CD4-positive, alpha-beta T cell treated with Interleukin-17A for 1 hour (primary cell): Measurements from ENCODE around the gene SLC25A6.
"Not testable (repeated sequence)": the region's sequence is repeated elsewhere in the genome, so short reads cannot be mapped to it uniquely, and the experiment has no call there.

Experiments
- DNase-seq: peaks from one replicate; pipeline ENCODE4 v3.0.0-alpha.2; 2020

SLC25A6 gene

GRCh38 chrX:1391707-1392375 is at the start of gene SLC25A6:
Gene SLC25A6 (minus strand): TSS chrX:1392113. CDS start chrX:1392009, 104 bp downstream.
- DNase-seq = peak; percentile 99

- DNase-seq = no peak
These were observed 48.6 kb upstream of the SLC25A6 start for GRCh38 chrX:1440506-1440905.

- DNase-seq = no peak
These were observed 43.5 kb upstream of the SLC25A6 start for GRCh38 chrX:1435241-1435895.

DNA sequence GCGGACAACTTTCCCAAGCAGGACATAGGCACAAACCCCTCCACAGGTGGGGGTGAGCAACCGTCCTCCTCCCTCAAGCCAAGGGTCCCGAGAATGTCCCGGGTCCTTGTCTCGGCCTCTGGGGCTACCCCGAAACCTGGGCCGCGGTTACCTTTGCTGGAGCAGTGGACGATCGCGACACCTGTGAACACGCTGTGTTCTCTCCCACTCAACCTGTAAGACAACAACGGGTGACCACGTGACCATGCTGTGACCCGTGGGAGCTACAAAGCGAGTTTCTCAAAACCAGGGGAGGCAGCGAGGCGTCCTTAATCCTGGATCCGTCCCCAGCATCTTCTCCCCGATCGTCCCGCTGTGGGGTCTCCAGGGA is 42.9 kb upstream of the SLC25A6 start:
- DNase-seq = no peak

DNA sequence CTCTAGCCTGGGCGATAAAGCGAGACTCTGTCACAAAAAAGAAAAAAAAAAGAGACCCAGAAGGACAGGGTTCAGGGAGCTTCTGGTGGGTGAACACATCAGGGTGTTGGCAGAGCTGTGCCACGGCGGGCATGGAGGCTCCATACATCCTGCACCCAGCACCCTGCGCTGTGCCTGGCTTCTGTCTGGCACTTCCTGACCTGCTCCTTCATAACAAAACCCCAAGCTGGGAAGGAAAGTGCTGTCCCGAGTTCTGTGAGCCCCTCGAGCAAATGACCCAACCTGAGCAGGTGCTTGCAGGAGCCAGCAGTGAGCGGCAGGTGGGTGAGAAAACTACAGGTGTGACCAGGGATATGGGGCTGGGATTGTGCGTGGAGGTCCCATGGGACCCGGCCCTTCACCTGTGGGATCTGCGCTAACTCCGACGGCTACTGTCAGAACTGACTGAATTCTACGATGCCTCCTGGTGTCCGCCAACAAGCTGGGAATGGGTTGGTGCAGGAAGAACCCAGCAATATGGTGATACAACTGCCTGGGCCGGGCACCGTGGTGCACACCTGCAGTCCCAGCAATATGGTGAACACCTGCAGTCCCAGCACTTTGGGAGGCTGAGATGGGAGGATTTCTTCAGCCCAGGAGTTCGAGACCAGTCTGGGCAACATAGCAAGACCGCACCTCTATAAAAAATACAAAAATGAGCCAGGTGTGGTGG is 41.9 kb upstream of the SLC25A6 start:
- no peak for DNase-seq

- no peak for DNase-seq
These were observed 38.5 kb upstream of the SLC25A6 start for GRCh38 chrX:1430451-1430850.

GRCh38 chrX:1427756-1428155 is 35.8 kb upstream of the SLC25A6 start:
- DNase-seq = no peak

GRCh38 chrX:1426321-1426720 is 34.4 kb upstream of the SLC25A6 start:
- not testable (repeated sequence) for DNase-seq

DNA sequence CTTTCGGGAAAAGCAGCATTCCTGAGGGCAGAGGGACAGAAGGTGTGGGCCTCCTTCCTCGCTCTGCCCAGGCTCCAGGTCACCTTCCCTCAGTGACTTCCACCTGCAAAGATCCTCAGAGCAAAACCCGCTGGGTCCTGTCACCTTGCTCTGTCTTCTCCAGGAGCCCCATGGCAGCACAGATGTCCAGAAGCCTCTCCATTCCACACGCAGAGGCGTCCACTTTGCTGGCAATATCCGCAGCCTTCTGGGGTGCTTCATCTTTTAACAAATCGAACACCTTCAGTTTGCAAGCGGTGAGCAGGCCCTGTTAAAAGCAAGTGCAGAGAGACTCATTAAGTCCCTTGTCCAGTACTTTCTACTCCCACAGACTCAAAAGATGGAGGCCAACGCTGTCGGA is 33.5 kb upstream of the SLC25A6 start:
- no peak for DNase-seq

- no peak for DNase-seq
These were observed 32.4 kb upstream of the SLC25A6 start for GRCh38 chrX:1424147-1424851.

GRCh38 chrX:1423215-1423614 is 31.3 kb upstream of the SLC25A6 start:
- no peak for DNase-seq

DNA sequence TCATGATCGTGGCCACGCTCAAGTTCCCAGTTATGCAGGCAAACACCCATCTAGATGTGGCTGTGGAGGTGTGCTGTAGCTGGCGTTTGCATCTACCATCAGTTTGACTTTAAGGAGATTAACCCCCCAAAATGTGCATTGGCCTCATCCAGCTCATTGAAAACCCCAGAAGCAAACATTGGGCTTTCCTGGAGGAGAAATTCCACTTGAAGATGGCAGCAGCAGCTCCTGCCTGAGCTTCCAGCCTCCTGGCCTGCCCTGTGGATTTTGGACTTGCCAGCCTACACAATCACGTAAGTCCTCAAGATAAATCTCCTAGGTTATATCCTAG is 30.2 kb upstream of the SLC25A6 start:
- DNase-seq = no peak

- DNase-seq = no peak
These were observed 29.7 kb upstream of the SLC25A6 start for GRCh38 chrX:1421433-1422134.

GRCh38 chrX:1420371-1420770 is 28.5 kb upstream of the SLC25A6 start:
- DNase-seq = no peak

- no peak for DNase-seq
These were observed 27.8 kb upstream of the SLC25A6 start for GRCh38 chrX:1419545-1420355.

DNA sequence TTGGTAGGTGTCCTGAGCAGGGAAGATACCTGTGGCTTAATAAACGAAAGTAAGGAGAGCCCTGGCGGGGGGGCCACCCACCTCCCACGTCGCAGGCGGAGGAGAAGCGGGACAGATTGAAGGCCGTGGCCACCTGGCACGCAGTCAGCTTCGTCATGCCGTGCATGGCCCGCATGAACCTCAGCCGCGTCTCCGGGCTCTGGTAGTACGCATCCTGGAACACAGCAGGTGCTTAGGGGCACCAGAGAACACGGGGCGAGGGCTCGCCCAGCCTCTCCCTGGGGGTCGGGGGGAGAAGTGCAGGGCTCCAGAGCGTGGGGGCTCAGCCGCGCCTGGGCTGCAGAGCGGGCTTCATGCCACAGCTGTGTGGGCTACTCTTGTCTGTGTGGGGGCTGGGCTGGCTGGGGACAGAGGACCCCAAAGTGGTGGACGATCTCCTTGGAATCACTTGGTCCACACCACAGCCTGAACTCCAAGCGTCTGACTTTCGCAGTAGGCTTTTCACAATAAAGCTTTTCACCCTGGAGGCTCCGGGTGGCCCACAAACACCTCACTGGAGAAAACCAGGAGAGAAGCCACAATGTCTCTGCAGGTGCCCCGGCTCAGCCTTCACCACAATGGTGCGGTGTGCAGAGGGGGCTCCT is 27.1 kb upstream of the SLC25A6 start:
- DNase-seq = no peak

GRCh38 chrX:1417921-1418771 is 26.2 kb upstream of the SLC25A6 start:
- DNase-seq = no peak

DNA sequence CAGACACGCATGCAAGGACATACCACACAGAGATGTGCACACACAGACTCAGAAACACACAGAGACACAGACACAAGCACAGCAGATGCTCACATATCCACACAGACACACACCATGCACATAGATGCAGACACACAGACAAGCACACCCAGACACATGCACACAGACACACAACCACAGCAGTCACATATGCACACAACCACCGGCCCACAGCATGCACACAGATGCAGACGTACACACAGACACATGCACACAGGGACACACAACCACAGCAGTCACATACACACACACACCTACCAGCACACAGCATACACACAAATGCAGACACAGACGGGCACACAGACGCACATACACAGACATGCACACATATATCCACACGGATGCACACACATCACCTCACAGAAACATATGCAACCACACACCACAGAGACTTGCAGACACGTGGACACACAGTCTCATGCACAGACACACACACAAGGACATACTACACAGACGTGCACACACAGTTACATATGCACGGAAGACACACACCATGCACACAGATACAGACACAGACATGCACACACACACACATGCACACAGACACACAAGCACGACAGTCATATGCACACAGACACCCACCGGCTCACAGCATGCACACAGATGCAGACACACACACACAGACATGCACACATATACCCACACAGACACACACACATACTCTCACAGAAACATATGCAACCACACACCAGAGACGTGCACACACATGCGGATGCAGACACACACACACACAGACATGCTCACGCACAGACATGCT is 25.2 kb upstream of the SLC25A6 start:
- DNase-seq = no peak

- DNase-seq = no peak
These were observed 24.4 kb upstream of the SLC25A6 start for GRCh38 chrX:1416327-1416784.
